Neutrophil (primary cell): ENCODE measurements around the gene GNAQ.

ENCODE experiments used
- H3K27ac ChIP-seq: fragments of 200-600 bp; sonication (generic); 2 replicates; pipeline ENCODE4 v1.5.1; 2016; ENCODE audit warnings: mild to moderate bottlenecking, moderate library complexity
- H3K27me3 ChIP-seq: fragments of 200-600 bp; sonication (generic); 2 replicates; pipeline ENCODE4 v1.6.0; 2016; ENCODE audit warnings: mild to moderate bottlenecking
- H3K36me3 ChIP-seq: fragments of 200-600 bp; sonication (generic); 2 replicates; pipeline ENCODE4 v1.5.1; 2017
- H3K4me1 ChIP-seq, 2 experiments: fragments of 200-600 bp in 1 of 2; sonication (generic) in 1 of 2; 1 replicate in 1 of 2; 2 replicates in 1 of 2; pipeline versions ENCODE4 v1.5.1 to v1.6.1; 2013 to 2016; ENCODE audit warnings: low read depth in 1 of 2, low read length in 1 of 2, mild to moderate bottlenecking in 1 of 2, moderate library complexity in 1 of 2; ENCODE audit not compliant: control insufficient read depth in 1 of 2, insufficient read depth in 1 of 2
- H3K4me3 ChIP-seq, 2 experiments: fragments of 200-600 bp in 1 of 2; sonication (generic) in 1 of 2; 1 replicate in 1 of 2; 2 replicates in 1 of 2; pipeline ENCODE4 v1.5.1; 2013 to 2016; ENCODE audit warnings: low read depth in 1 of 2, low read length in 1 of 2, mild to moderate bottlenecking in 1 of 2, moderate library complexity in 1 of 2
- H3K9me3 ChIP-seq: fragments of 200-600 bp; sonication (generic); 2 replicates; pipeline ENCODE4 v1.5.1; 2016
- TF ChIP-seq, protein P1 (sequence below): fragments of 200-600 bp; sonication (generic); IDR thresholded peaks from 2 replicates; pipeline ENCODE4 v1.5.1; 2016; ENCODE audit warnings: antibody characterized with exemption

Gene GNAQ

DNA sequence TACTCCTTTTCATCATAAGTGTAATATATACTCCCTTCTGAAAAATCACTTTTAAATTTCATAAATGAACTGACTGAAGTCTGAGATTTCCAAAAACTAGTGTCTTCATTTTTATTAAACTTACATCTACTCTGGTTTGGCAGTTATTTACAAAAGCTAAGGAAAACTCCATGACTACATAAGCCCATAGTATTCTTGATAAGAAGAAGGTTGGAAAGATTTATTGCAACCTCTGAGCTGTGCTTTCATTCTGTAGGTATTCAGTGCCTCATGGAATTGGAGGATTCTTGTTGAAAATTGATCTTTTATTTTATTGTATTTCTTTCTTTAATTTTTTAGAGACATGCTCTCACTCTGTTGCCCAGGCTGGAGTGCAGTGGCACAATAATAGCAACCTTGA is 41.7 kb downstream of the GNAQ start:
- TF ChIP-seq, protein P1, sequence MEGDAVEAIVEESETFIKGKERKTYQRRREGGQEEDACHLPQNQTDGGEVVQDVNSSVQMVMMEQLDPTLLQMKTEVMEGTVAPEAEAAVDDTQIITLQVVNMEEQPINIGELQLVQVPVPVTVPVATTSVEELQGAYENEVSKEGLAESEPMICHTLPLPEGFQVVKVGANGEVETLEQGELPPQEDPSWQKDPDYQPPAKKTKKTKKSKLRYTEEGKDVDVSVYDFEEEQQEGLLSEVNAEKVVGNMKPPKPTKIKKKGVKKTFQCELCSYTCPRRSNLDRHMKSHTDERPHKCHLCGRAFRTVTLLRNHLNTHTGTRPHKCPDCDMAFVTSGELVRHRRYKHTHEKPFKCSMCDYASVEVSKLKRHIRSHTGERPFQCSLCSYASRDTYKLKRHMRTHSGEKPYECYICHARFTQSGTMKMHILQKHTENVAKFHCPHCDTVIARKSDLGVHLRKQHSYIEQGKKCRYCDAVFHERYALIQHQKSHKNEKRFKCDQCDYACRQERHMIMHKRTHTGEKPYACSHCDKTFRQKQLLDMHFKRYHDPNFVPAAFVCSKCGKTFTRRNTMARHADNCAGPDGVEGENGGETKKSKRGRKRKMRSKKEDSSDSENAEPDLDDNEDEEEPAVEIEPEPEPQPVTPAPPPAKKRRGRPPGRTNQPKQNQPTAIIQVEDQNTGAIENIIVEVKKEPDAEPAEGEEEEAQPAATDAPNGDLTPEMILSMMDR = no peak
- Histone ChIP-seq H3K4me3 (no peak overlapping the region), H3K27me3 (no peaks in the 10 kb centered on the region), H3K36me3 (no peaks in the 10 kb centered on the region), H3K4me1 (peaks cover 50 to 69% of the 10 kb centered on the region in 2 experiments), H3K9me3 (no peaks in the 10 kb centered on the region), H3K27ac (peak overlapping the region; percentile 74)

DNA sequence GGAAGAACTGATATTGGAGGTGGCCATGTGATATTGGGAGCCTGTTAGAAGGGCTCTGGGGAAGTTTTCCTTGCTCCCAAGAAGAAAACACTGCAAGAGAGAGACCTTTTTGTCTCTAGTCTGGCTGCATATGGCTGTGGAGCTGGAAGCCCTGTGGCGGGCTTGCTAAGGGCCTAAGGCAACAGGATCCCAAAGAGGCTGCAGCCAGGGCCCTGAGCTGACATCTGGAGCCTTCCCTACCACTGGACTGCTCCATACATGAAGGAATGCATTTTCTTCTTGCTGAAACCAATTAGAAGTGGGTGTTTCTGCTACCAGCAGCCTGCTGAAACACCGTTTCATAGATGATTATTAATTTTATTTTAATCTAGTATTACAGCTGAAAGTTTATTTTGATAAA is 42.2 kb downstream of the GNAQ start:
- TF ChIP-seq, protein P1 = no peak
- H3K27ac ChIP-seq = peak overlapping the region; percentile 74
- no peaks in the 10 kb centered on the region for H3K9me3 ChIP-seq
- H3K4me3 ChIP-seq = no peak overlapping the region
- H3K27me3 ChIP-seq = no peaks in the 10 kb centered on the region
- H3K4me1 ChIP-seq = peaks cover 53 to 73% of the 10 kb centered on the region in 2 experiments
- no peaks in the 10 kb centered on the region for H3K36me3 ChIP-seq

DNA sequence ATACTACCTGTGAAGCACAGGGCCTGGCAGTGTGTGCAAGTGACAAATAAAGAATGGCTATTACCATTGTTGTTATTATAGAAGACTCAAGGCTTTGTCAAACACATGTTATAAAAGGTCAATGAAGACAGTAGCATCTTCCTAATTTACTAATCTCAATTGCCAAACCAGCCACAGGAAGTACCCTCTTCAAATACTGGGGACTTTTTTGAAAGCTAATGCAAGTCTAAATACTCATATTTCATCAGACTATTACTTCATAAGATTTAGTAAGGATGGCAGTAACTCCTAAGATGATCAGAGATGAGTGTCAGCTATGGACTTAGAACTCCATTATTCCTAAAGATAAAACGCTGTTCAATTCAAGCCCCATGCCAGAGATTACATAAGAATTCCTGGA is 43.0 kb downstream of the GNAQ start:
- Histone ChIP-seq H3K27me3 (no peaks in the 10 kb centered on the region), H3K27ac (peak overlapping the region; percentile 74), H3K9me3 (no peaks in the 10 kb centered on the region), H3K4me1 (peaks cover 57 to 74% of the 10 kb centered on the region in 2 experiments), H3K36me3 (no peaks in the 10 kb centered on the region), H3K4me3 (no peak overlapping the region)
- TF ChIP-seq, protein P1 = no peak

DNA sequence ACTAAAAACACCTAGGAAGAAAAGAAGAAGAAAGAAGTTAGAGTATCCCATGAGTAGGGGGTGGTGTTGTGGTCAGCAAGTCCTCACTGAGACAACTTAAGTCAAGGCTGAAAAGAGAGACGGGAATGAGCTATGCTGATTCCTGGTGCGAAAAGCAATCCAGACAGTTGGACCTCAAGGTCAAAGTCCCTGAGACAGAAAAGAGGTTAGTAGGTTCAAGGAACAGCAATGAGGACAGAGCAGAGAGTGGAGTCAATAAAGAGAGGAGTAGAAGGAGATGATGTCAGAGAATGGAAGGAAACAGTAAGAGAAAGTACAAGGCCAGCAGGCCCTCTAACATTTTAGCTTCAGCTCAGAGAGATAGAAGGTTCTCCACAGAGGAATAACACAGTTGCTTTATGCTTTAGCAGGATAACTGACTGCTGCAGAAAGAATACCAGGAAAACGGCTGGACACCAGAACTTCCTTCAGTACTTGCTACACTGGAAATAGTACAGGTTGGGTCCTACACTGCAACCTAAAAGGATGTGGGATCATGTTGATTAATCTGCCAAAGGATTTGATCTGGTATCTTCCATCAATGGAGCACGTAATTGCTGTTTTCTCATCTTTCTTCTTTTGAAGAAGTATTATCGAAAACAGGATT is 43.6 kb downstream of the GNAQ start:
- Histone ChIP-seq H3K9me3 (no peaks in the 10 kb centered on the region), H3K27me3 (no peaks in the 10 kb centered on the region), H3K36me3 (no peaks in the 10 kb centered on the region), H3K27ac (peak overlapping the region; percentile 74), H3K4me3 (no peak overlapping the region), H3K4me1 (peaks cover 63 to 78% of the 10 kb centered on the region in 2 experiments)
- TF ChIP-seq, protein P1 = no peak

DNA sequence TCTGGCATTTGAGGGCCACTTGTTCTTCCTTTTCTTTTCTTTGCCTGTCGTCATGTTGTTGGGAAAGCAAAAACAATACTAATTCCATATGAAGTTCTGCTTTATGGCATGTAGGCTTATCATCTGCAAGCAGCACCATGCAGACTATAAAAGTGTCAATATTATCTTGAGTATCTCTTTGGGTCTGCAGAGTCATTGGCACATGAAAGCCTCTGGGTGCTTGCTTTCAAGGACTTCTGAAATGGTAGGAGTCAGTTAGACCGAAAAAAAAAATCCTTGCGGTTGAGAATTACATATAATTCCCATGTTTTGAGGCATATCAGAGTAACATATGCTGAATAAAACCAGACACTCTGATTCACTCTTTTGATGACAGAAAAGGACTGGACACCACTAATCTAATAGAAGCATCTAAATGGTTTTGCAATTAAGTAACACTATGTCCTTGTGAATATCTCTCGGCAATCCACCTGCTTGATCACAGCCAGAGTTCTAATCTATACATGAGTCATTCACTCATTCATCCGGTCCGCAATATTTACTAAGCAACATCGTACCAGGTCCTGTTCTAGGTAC is 44.4 kb downstream of the GNAQ start:
- H3K27ac ChIP-seq = peak overlapping the region; percentile 74
- H3K4me3 ChIP-seq = no peak overlapping the region
- H3K27me3 ChIP-seq = no peaks in the 10 kb centered on the region
- peaks cover 71 to 82% of the 10 kb centered on the region in 2 experiments for H3K4me1 ChIP-seq
- no peaks in the 10 kb centered on the region for H3K36me3 ChIP-seq
- TF ChIP-seq, protein P1 = no peak
- no peaks in the 10 kb centered on the region for H3K9me3 ChIP-seq
